GM19467 (cell line): ENCODE measurements around the gene LYRM7.
"Not testable (repeated sequence)": the region's sequence is repeated elsewhere in the genome, so short reads cannot be mapped to it uniquely, and the experiment has no call there.

ENCODE experiments used
- ATAC-seq: cut with Tn5 transposase; IDR thresholded peaks from one replicate; pipeline ENCODE4 v1.9.1; 2021; ENCODE audit warnings: mild to moderate bottlenecking, moderate library complexity; ENCODE audit not compliant: unreplicated experiment

Gene LYRM7

DNA sequence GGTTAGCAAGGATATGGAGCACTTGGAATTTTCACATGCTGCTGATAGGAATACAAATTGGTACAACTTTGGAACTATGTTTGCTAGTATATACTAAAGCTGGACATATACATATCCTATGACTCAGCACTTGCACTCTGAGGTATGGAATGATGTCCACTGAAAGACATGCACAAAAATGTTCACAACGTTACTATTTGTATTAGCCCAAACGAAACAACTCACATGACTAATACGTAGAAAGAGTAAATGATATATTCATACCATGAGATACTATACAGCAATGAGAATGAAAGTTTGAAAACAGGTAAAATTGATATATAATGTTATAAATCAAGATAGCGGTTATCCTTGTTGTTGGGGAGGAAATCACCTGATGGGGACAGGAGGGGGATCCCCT, 47.6 kb downstream of the LYRM7 start:
- no peak for ATAC-seq

DNA sequence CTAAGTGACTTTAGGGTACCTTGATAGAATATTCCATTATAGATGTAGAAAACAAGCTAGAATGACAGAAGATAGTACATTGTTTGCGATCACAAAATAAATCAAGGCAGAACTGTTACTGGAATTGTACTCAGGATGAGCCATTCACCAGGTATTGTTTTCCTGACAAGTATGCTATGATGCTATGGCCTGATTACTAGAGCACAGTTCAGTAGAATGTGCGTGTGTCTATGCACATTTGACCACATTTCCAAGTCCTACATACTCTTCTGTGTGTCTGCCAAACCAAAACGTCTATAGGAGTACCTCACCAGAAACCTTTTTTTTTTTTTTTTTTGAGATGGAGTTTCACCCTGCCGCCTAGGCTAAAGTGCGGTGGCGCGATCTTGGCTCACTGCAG, 49.8 kb downstream of the LYRM7 start:
- ATAC-seq: no peak

- ATAC-seq: no peak
Measured at GRCh38 chr5:131221008-131221703, 50.4 kb downstream of the LYRM7 start.

DNA sequence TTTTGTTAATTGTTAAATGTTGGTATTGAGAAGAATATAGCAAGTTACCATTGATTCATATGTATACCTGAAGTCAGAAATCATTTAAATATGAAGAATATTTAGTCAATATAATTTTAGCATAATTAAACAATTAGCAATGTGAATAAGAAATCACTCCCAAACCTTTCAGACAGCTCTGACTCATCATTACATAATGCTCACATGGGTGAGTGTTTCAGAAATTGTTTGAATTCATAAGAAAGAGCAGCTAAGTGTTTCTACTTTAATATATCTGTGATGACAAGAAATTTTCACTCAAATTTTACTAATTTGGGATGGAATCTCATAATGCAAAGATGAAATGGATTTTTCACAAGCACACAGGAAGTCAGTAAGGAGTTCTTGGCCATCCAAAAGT, 51.1 kb downstream of the LYRM7 start:
- ATAC-seq: no peak

DNA sequence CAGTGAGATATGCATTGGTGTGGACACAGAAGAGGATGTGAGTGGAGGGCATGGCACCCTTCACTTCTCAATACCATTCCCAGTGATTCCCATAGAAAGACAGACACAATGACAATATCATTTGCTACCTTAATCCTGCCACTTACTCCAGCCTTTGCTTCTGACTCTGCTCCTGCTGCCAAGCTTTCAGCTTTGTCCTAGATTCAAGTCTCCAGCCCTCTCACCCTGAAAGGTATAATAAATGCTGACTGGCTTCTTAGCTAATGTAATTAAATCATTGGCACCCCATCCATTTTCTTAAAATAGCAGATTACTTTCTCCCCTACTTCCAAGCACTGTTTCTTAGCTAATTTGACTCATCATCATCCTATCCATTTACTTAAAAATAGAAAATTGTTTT, 52.0 kb downstream of the LYRM7 start:
- no peak for ATAC-seq

GRCh38 chr5:131223751-131224386, 53.1 kb downstream of the LYRM7 start:
- no peak for ATAC-seq

DNA sequence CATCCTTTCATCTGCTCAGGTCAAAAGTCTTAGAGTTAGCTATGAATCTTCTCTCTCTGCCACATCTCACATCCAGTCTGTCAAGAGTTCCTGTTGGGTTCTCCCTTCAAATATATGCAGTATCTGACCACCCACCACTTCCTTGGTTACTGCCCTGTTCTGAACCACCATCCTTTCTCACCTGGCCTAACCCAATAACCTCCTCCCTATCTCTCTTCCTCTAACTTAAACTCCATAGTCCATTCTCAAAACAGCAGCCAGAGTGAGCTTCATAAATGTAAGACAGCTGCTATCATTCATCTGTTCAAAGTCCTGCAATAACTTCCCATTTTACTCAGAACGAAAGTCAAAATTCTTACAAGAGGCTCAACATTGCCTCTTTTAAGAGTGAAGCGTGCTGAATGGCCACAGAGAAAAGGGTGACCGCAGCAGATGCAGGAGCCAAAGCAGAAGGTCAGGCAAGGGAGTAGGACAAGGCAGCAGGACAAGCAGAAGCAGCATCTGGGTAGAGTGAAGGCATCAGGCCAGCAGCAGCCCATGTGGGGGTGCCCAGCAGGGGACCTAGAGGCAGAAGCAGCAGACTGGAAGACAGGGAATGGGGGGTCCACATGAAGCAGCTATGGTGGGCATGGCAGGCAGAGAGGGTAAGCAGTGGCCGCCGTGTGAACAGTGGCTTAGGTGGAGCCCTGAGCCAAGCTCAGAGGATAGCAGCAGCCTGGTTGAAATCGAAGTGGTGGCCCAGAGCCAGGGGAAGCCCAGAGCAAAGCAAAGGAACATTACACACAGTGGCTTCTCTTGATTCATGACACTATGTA, 53.9 kb downstream of the LYRM7 start:
- peak; percentile 89 for ATAC-seq

- ATAC-seq: no peak
Measured at GRCh38 chr5:131225282-131225974, 54.7 kb downstream of the LYRM7 start.

GRCh38 chr5:131226899-131227298, 56.2 kb downstream of the LYRM7 start:
- ATAC-seq: no peak

DNA sequence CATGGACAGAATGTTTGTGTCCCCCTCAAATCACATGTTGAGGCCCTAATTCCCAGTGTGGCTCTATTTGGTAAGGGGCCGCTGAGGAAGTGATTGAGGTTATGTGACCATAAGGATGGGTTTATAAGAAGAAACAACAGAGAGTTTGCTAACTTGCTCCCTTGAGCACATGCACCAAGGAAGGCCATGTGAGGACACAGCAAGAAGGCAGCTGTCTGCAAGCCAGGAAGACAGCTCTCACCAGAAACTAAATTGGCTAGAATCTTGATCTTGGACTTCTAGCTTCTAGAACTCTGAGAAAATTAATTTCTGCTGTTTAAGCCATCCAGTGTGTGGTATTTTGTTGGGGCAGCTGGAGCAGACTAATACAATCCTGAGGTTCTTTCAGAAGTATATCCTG, 57.9 kb downstream of the LYRM7 start:
- ATAC-seq: no peak

DNA sequence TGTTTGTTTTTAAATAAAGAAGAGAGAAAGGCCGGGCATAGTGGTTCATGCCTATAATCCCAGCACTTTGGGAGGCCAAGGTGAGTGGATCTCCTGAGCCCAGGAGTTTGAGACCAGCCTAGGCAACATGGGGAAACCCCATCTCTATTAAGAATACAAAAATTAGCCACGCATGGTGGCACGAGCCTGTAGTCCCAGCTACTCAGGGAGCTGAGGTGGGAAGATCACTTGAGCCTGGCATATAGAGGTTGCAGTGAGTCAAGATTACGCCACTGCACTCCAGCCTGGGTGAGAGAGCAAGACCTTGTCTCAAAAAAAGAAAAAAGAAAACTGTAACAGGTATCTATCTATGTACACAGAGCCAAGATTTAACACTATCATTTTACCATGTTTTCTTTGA, 58.9 kb downstream of the LYRM7 start:
- no peak for ATAC-seq

DNA sequence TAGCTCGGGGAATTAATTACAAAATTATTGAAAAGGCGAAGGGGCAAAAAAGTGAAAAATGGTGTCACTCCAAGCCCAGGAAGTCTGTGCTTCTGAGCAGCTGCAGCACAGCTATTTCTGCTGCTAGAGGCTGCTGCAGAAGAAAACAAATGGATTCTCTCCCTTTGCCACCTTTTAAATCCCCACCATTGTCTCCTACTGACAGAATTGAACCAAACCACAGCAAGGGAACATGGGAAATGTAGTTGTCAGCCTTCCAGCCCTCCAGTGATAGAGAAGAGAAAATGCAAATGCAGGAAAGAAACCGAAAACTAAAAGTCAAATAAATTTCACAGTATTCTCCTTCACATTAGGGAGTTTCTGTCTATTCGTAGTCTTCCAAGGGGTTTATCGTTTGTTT, 59.7 kb downstream of the LYRM7 start:
- ATAC-seq: peak; percentile 73

GRCh38 chr5:131239686-131240085, 68.9 kb downstream of the LYRM7 start:
- ATAC-seq: no peak

DNA sequence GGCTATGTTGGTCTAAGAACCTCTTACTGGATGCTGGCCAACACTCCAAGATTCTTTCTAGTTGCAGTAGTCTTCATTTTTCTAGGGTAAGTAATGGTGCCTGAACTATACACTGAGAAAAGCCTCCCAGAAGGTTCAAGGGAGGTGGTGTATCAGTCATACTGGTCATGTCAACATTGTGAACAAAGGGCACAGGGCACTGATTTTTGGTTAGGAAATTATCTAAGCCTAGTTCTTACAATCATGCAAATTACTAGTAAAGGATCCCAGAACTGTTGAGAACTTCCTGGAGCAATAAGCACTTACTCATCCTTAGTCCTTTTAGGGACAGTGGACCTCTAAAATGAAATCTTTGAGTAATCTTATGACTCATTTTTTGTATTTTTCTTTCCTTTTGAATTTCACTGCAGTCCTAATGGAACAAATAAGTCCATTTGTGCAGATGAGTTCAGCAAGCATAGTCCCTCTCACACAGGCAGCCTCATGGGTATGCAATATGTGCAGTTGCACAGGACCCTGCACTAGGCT, 72.0 kb downstream of the LYRM7 start:
- no peak for ATAC-seq

- peak; percentile 59 for ATAC-seq
Measured at GRCh38 chr5:131245312-131245711, 74.6 kb downstream of the LYRM7 start.

GRCh38 chr5:131245948-131246347, 75.2 kb downstream of the LYRM7 start:
- no peak for ATAC-seq

DNA sequence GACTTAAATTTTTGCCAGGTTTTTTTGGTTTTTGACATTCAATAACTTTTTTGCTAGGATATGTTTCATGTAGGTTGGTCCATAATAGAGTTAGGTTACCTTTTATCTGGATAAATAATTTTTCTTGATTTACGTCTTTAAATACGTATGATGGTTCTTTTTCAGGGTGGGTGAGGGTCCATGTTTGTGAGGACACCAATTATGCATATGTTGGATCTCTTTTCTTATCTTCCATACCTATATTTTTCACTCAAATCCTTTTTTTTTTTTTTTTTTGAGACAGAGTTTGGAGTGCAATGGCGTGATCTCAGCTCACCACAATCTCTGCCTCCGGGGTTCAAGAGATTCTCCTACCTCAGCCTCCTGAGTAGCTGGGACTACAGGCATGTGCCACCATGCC, 75.8 kb downstream of the LYRM7 start:
- no peak for ATAC-seq

DNA sequence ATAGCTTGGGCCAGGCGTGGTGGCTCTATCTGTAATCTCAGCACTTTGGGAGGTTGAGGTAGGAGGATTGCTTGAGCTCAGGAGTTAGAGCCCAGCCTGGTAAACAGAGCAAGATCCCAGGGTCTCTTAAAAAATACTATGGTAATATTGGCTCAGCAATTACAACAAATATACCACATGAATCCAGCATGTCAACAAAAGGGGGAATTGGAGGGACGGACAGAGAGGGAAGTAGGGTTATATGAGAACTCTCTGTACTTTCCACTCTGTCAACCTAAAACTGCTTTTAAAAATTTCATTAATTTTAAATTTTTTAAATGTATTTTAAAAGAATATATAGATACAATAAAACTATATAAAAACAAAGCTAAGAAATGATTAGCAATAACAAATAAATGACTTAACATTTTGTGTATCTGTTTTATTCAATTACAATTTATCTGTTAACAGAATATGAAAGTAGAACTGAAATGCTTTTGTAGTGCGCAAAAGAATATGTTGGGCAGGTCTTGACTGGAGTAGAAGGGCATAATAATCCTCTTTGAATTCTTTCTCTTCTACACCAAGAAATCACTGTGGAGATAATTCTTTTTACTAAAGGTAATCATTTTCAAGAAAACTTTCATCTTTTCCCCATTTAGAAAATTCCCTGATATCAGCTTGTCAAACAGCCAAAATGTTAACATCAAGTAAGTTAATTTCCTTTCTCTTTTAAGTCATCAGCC, 80.2 kb downstream of the LYRM7 start:
- no peak for ATAC-seq

GRCh38 chr5:131252824-131253171, 82.1 kb downstream of the LYRM7 start:
- peak; percentile 87 for ATAC-seq

GRCh38 chr5:131254025-131254424, 83.3 kb downstream of the LYRM7 start:
- ATAC-seq: not testable (repeated sequence)

GRCh38 chr5:131254741-131255140, 84.0 kb downstream of the LYRM7 start:
- no peak for ATAC-seq
